ENCODE measurements around the gene CAMKMT. TPM values are rescaled to one million over a fixed set of nuclear protein-coding genes. Genes with fewer than 3 reads are reported as not detected.

Gene CAMKMT
- total and polyA plus RNA-seq, 7 donors: 6.1 to 15.6 (median 11.6) TPM

- Histone ChIP-seq H3K4me1 (peaks cover 0 to 10% (median 7%) of the 10 kb centered on the region in 4 donors), H3K4me3 (no peak overlapping the region), H3K27ac (no peak overlapping the region), H3K36me3 (no peaks in the 10 kb centered on the region), H3K27me3 (no peaks in the 10 kb centered on the region), H3K9me3 (peaks cover 0 to 6% (median 3%) of the 10 kb centered on the region in 4 donors)
- DNase-seq: no peak
- intact Hi-C loops (cut with DNase I): no loop called here
- 59 to 91% methylated on average over 20 of the region's 20 CpGs for WGBS, 2 donors
- TF ChIP-seq POLR2AphosphoS5 (IDR thresholded peaks at IDR 0.05): no peak
- no peak for TF ChIP-seq POLR2A (IDR thresholded peaks at IDR 0.05)
- TF ChIP-seq CTCF (IDR thresholded peaks at IDR 0.05): no peak
- no peak for TF ChIP-seq EP300 (IDR thresholded peaks at IDR 0.05)
These were observed 417.1 kb downstream of the CAMKMT start for GRCh38 chr2:44778671-44779476.

- intact Hi-C loops (cut with DNase I): no loop called here
- H3K4me3 ChIP-seq: no peak overlapping the region
- DNase-seq: no peak
- no peak for TF ChIP-seq POLR2AphosphoS5 (IDR thresholded peaks at IDR 0.05)
- no peak for TF ChIP-seq POLR2A (IDR thresholded peaks at IDR 0.05)
- no peak for TF ChIP-seq EP300 (IDR thresholded peaks at IDR 0.05)
- TF ChIP-seq CTCF (IDR thresholded peaks at IDR 0.05): no peak
- no peaks in the 10 kb centered on the region for H3K27me3 ChIP-seq
- H3K36me3 ChIP-seq: no peaks in the 10 kb centered on the region
- H3K4me1 ChIP-seq: peaks cover 0 to 10% (median 7%) of the 10 kb centered on the region in 4 donors
- WGBS, 2 donors: 81 to 96% methylated on average over 2 of the region's 2 CpGs
- no peak overlapping the region for H3K27ac ChIP-seq
- H3K9me3 ChIP-seq: peaks cover 0 to 6% (median 3%) of the 10 kb centered on the region in 4 donors
These were observed 418.0 kb downstream of the CAMKMT start for GRCh38 chr2:44779793-44780192.

GRCh38 chr2:44780406-44780805 is 418.7 kb downstream of the CAMKMT start:
- Histone ChIP-seq H3K4me3 (no peak overlapping the region), H3K27ac (no peak overlapping the region), H3K36me3 (no peaks in the 10 kb centered on the region), H3K9me3 (peaks cover 0 to 6% (median 3%) of the 10 kb centered on the region in 4 donors), H3K4me1 (peaks cover 0 to 10% (median 7%) of the 10 kb centered on the region in 4 donors), H3K27me3 (no peaks in the 10 kb centered on the region)
- intact Hi-C loops (cut with DNase I): no loop called here
- WGBS, 2 donors: 95 to 97% methylated on average over 7 of the region's 7 CpGs
- no peak for DNase-seq
- TF ChIP-seq CTCF (IDR thresholded peaks at IDR 0.05): no peak
- TF ChIP-seq EP300 (IDR thresholded peaks at IDR 0.05): no peak
- TF ChIP-seq POLR2AphosphoS5 (IDR thresholded peaks at IDR 0.05): no peak

GRCh38 chr2:44785433-44785832 is 423.7 kb downstream of the CAMKMT start:
- Histone ChIP-seq H3K27me3 (no peaks in the 10 kb centered on the region), H3K4me3 (no peak overlapping the region), H3K27ac (no peak overlapping the region), H3K4me1 (no peaks in the 10 kb centered on the region), H3K36me3 (no peaks in the 10 kb centered on the region), H3K9me3 (peaks cover 0 to 6% (median 2%) of the 10 kb centered on the region in 4 donors)
- intact Hi-C loops (cut with DNase I): no loop called here
- no peak for DNase-seq
- TF ChIP-seq POLR2A (IDR thresholded peaks at IDR 0.05) (no peak), POLR2AphosphoS5 (IDR thresholded peaks at IDR 0.05) (no peak), EP300 (IDR thresholded peaks at IDR 0.05) (no peak), CTCF (IDR thresholded peaks at IDR 0.05) (no peak)
- 56 to 63% methylated on average over 2 of the region's 2 CpGs for WGBS, 2 donors
